A673 (cell line): ENCODE data around the gene MIER3.

Experiments
- CTCF ChIP-seq: fragments of 300-800, 200-600 bp; sonication (generic); conservative IDR thresholded peaks from 2 replicates; pipeline ENCODE4 v1.5.1; 2017; ENCODE audit warnings: low read depth, mild to moderate bottlenecking, antibody characterized with exemption, low read length, moderate library complexity, mixed read lengths
- EZH2 ChIP-seq: fragments of 200-600 bp; sonication (generic); IDR thresholded peaks from 2 replicates; pipeline ENCODE4 v1.6.1; 2017; ENCODE audit warnings: borderline replicate concordance, low read depth, mild to moderate bottlenecking, mixed read lengths, antibody characterized with exemption, low read length; ENCODE audit not compliant: poor library complexity, severe bottlenecking

GRCh38 chr5:56984445-56984844 is 32.5 kb upstream of the MIER3 start:
- TF ChIP-seq CTCF (no peak), EZH2 (no peak)
